Measurements from ENCODE around the gene VPS36.

DNA sequence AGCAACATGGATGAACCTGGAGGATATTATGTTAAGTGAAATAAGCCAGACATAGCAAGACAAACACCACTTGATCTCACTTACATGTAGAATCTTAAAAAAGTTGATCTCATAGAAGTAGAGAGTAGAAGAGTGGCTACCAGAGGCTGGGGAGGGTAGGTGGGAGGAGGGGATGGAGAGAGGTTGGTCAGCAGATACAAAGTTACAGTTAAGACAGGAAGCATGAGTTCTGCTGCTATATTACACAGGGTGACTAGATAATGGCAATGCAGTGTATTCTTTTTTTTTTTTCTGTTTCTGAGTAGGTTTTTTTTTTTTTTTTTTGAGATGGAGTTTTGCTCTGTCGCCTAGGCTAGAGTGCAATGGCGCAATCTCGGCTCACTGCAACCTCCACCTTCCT lies 29.2 kb downstream of the VPS36 start:
- TF ChIP-seq POLR2A (IDR thresholded peaks at IDR 0.05) (no peak), CTCF (IDR thresholded peaks at IDR 0.05) (no peak)
